ENCODE data around the gene TULP1.

TULP1 gene

GRCh38 chr6:35496841-35497570, 15.7 kb downstream of the TULP1 start, which contains the start of gene TEAD3:
Gene TEAD3 (minus strand): TSS chr6:35497079.
- peak; percentile 8 to 13 for DNase-seq (ENCODE audit: low read depth in 2 of 2)

DNA sequence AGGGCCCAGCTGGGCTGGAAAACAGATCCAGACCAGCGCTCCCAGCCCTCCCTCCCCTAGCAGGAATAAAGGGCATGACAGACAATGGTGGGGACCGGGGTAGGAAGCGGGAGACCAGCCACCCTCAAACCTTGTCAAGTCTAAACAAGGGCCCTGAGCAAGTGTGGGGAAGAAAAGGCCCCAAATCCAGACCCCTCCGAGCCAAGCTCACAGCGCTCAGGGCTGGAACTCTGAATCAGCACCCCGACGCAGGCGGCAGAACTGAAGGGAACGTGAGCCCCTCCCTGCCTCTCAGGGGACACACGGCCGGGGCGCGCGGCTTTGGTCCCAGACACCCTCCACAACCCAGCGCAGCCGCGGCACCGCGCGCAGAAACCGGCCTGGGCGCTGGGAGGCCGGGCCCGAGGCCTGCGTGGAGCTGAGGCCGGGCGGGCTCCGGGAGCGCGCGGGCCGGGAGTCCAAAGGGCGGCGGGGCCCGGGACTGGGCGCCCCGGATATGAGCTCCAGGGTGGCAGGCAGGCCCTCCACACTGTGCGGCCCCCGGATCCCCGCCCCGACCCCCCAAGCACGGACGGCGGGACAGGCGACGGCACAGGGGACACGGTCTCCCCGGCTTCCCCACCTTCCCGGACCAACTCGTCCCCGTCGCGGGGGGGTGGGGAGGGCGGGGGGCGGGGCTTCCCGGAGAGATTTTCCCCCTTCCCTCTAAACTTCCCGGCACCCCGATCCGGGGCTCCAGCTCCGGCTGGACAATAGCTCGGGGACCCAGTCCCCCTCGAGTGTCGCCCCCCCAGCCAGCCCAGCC, 16.5 kb downstream of the TULP1 start:
- DNase-seq (ENCODE audit: low read depth in 2 of 2): no peak

GRCh38 chr6:35495258-35496035, 17.2 kb downstream of the TULP1 start:
- no peak for DNase-seq (ENCODE audit: low read depth in 2 of 2)

DNA sequence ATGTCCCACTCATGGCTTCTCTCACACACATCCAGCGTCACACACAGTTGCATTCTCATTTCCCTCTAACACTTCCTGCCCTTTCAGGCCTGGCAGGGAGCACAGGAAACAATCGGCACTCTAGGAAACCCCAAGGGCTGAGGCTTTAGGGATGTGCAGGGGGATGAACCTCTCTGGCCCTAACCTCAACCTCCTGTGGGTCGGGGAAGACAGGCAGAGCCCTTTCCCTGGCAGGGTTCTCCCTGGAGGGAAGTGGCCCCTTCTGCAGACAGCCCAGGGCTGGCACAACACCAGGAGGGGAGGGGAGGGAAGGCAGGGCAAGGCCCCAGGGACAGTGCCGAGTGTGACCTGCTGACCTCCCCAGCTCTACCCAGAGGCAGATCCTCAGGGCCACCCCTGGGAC, 18.5 kb downstream of the TULP1 start:
- DNase-seq (ENCODE audit: low read depth in 2 of 2): no peak

DNA sequence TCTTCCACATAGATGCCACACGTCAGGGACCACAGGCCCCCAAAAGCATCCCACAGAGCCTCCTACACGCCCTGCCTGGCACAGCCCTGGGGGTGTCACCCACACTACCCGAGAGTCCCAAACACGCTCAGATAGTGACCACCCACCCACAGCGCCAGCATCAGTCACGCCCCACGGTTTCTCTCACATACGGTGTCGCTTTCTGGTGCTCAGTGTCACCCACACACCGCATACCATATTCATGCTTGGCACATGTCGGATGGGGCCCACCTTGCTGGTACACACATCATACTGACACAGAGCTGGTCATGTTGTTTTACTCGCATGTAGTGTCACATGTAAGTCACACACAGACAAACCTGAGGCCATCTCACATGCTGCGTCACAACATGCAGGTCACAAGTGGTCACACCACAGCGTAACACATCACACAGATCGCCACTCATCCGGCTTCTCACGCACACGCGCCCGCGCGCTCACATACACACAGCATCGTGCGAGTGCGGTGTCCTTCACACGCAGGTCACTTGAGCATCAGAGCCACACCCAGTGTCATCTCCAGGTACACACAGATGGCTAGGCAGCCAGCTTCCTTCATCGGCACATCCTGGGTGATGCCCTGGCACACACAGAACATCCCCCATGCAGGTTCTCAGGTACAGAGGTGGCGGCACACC, 19.3 kb downstream of the TULP1 start:
- DNase-seq (ENCODE audit: low read depth in 2 of 2): no peak

GRCh38 chr6:35492974-35493284, 19.8 kb downstream of the TULP1 start:
- no peak for DNase-seq (ENCODE audit: low read depth in 2 of 2)

GRCh38 chr6:35492258-35492973, 20.3 kb downstream of the TULP1 start:
- no peak for DNase-seq (ENCODE audit: low read depth in 2 of 2)

- no peak for DNase-seq (ENCODE audit: low read depth in 2 of 2)
These were observed 21.0 kb downstream of the TULP1 start for GRCh38 chr6:35491558-35492257.

DNA sequence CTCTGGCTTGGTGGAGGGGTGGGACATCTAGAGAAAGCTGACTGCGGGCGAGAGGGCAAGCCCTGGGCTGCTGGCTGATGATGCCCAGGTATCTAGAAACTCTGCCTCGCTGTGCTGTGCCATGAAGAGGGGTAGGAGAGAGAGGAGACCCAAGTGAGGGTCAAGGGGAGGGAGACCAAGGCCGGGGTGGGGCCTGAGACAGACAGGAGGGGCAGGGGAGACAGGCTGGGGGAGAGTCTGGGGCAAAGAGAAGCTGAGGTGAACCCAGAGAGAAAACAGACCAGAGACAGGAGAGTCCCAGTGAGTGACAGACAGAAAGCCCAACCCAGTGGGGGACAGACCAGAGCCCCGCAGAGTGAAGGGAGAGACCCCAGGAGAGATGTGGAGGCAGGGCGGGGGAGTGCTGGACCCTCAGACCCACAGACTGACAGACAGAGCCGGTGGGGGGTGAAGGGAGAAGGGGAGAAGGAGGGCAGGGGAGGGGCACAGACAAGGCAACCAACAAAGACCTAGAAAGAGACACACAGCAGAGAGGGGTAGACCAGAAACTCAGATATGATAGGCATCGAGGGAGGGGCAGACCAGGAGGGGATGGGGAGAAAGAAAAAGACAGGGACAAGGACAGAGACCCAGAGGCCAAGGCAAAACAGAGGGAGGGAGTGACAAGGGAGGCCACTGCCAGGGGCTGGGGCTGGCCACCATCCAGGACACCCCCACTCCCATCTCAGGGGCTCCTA, 21.7 kb downstream of the TULP1 start:
- no peak for DNase-seq (ENCODE audit: low read depth in 2 of 2)

DNA sequence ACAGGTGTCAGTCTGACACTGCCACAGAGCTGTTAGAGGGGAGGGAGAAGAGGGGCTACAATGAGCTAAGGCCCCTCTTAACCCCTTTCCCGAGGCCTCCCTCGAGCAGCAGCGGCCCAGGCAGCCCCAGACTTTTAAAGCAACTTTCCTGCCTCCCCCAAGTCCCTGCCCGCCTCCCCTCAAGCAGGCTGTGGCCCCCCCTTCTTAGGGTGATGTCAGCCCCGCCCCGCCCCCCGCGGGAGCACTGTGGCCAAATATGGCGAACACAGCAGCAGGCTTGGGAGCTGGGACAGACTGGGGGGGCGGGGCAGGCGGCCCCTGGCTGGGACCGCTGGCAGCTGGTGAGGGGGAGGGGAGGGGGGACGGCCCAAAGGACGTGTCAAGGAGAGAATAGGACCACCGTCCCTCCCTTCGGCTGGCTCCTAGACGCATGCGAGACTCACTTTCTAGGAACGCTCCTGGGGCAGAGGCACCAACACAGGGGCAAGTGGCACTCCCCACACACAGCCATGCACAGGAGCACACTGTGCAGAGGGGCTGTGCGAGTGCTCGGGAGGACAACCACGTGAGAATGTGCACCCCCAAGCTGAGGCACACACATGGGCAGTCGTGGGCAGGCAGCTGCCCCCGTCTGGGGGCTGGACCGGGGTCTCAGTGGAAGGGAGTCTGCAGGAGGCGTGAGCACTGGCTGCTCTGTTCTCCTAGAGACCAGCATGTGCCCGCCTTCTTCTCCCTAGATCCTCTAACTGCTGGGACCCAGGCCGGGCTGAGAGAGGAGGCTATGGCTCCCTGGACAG, 22.5 kb downstream of the TULP1 start:
- no peak for DNase-seq (ENCODE audit: low read depth in 2 of 2)

DNA sequence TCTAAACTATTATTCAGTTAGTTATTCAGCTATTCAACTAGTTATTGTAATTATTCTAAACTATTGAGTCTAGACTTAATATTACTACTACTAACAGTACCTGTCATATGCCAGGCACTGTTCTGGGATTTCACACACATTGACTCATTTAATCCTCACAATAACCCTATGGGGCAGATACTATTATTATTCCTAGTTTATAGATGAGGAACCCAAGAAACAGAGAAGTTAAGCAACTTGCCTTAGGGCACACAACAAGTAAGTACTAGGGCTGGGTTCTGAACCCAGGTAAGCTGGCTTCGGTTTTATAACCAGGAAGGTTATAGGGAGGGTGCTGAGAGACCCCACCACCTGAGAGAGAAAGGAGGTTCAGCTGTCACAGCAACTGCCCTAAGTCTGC, 23.6 kb downstream of the TULP1 start:
- no peak for DNase-seq (ENCODE audit: low read depth in 2 of 2)

GRCh38 chr6:35488517-35488862, 24.2 kb downstream of the TULP1 start:
- DNase-seq (ENCODE audit: low read depth in 2 of 2): no peak

DNA sequence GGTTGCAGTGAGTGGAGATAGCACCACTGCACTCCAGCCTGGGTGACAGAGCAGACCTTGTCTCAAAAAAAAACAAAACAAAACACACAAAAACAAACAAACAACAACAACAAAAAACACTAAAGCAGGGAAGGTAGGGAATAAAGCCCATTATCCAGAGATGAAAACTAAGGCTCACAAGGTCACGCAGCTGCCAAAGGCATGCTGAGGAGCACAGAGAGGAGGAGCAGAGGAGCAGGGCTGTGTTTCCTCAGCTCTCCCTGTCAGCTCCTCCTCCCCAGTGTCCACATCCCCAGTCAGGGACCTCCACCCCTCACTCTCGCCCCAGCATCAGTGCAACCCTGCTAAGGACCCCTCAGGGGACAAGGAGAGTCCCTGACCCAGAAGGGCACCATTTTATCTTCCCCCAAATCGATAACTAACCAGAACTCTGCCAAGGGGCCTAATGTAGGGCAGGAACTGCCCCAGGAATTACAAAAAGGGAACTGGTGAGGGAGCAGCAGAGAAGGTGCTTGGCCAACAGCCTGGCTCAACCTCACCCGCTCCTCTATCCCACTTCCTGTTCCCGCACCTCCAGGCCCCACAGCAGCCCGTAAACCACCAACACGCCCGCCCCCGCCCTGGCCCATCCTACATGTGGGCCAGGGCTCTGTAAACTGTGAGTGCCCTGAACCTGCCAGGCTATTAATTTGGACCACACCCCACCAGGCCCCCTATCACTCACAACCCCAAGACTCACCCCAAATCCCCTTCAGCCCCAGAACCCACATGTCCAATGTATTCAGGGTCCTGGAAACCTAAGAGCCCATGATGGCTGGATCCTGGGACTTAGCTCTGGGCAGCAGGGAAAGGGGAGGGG, 24.8 kb downstream of the TULP1 start:
- DNase-seq (ENCODE audit: low read depth in 2 of 2): no peak

DNA sequence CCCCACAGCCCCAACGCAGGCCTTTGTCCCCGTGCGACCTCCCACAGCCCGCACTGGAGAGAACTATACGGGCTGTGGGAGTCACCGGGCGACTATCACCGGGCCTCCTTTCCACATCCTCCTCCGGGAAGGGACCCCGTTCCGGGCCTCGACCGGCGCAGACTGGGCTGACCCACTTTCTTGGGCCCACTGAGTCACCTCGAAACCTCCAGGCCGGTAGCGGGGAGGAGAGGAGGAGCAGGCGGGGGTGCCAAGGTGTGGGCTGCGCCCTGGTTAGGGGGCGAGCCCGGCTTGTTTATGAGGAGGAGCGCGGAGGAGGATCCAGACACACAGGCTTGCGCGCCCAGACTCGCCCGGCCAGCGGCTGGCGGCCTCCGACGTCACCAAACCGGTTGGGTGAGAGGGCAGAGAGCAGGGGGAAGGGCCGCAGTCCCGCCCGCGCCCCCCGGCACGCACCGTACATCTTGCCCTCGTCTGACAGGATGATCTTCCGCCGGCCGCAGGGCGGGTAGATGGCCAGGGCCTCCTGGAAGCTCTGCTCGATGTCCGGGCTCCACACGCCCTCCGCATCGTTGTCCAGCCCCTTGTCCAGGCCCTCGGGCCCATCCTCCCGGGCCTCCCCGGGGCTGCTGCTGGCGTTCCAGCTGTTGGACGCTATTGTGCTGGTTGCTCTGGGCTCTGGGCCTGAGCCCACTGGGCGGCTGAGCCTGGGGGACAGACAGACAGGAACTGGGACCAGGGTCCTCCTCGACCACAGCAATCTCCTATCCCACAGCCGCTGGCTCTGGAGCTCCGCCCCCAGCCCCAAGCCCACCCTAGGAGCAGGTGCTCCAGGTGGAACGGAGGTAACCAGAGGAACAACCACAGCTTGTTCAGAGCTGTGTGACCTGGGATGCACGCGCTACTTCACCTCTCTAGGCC, 26.4 kb downstream of the TULP1 start:
- DNase-seq (ENCODE audit: low read depth in 2 of 2): no peak

- DNase-seq (ENCODE audit: low read depth in 2 of 2): no peak
These were observed 27.3 kb downstream of the TULP1 start for GRCh38 chr6:35485402-35485877.

- no peak for DNase-seq (ENCODE audit: low read depth in 2 of 2)
These were observed 27.7 kb downstream of the TULP1 start for GRCh38 chr6:35484921-35485392.
